GM18861 (cell line): ENCODE data around the gene ULBP1.
"Not testable (repeated sequence)": the region's sequence is repeated elsewhere in the genome, so short reads cannot be mapped to it uniquely, and the experiment has no call there.

Experiments
- ATAC-seq: cut with Tn5 transposase; IDR thresholded peaks from one replicate; pipeline ENCODE4 v1.9.1; 2021; ENCODE audit not compliant: unreplicated experiment

Gene ULBP1

GRCh38 chr6:150004101-150004782, 40.5 kb downstream of the ULBP1 start:
- peak; percentile 11 for ATAC-seq

GRCh38 chr6:150004783-150005717, 41.3 kb downstream of the ULBP1 start:
- ATAC-seq: peak; percentile 72

GRCh38 chr6:150005761-150006651, 42.3 kb downstream of the ULBP1 start:
- no peak for ATAC-seq

- ATAC-seq: no peak
Measured at GRCh38 chr6:150006961-150007464, 43.3 kb downstream of the ULBP1 start.

- no peak for ATAC-seq
Measured at GRCh38 chr6:150008588-150008987, 44.8 kb downstream of the ULBP1 start.

GRCh38 chr6:150012846-150013784, 49.4 kb downstream of the ULBP1 start:
- not testable (repeated sequence) for ATAC-seq

- ATAC-seq: not testable (repeated sequence)
Measured at GRCh38 chr6:150013785-150014622, 50.3 kb downstream of the ULBP1 start.

- not testable (repeated sequence) for ATAC-seq
Measured at GRCh38 chr6:150014623-150015280, 51.0 kb downstream of the ULBP1 start.

- ATAC-seq: not testable (repeated sequence)
Measured at GRCh38 chr6:150015281-150016001, 51.7 kb downstream of the ULBP1 start.

GRCh38 chr6:150016324-150017185, 52.8 kb downstream of the ULBP1 start:
- ATAC-seq: peak; percentile 64

- not testable (repeated sequence) for ATAC-seq
Measured at GRCh38 chr6:150017186-150017521, 53.4 kb downstream of the ULBP1 start.

GRCh38 chr6:150018846-150019580, 55.3 kb downstream of the ULBP1 start:
- ATAC-seq: no peak

GRCh38 chr6:150021870-150022269, 58.1 kb downstream of the ULBP1 start:
- ATAC-seq: not testable (repeated sequence)
